GM18867 (cell line): ENCODE results near the gene COL15A1.
"Not testable (repeated sequence)": the region's sequence is repeated elsewhere in the genome, so short reads cannot be mapped to it uniquely, and the experiment has no call there.

Experiments
- ATAC-seq: cut with Tn5 transposase; IDR thresholded peaks from one replicate; pipeline ENCODE4 v1.9.1; 2021; ENCODE audit warnings: mild to moderate bottlenecking, moderate library complexity; ENCODE audit not compliant: unreplicated experiment

Gene COL15A1

GRCh38 chr9:98943682-98944056, at the start of gene COL15A1:
Gene COL15A1, plus strand, starts transcription at chr9:98943907. Its CDS starts 155 bp downstream, at chr9:98944062.
- no peak for ATAC-seq

- no peak for ATAC-seq
Measured at GRCh38 chr9:98894171-98894570, 49.5 kb upstream of the COL15A1 start.

- no peak for ATAC-seq
Measured at GRCh38 chr9:98894761-98895160, 48.9 kb upstream of the COL15A1 start.

GRCh38 chr9:98896632-98897031, 47.1 kb upstream of the COL15A1 start:
- no peak for ATAC-seq

- no peak for ATAC-seq
Measured at GRCh38 chr9:98897745-98898144, 46.0 kb upstream of the COL15A1 start.

- no peak for ATAC-seq
Measured at GRCh38 chr9:98899408-98900056, 44.2 kb upstream of the COL15A1 start.

GRCh38 chr9:98900244-98900643, 43.5 kb upstream of the COL15A1 start:
- ATAC-seq, result no peak

GRCh38 chr9:98900725-98901124, 43.0 kb upstream of the COL15A1 start:
- no peak for ATAC-seq

GRCh38 chr9:98901843-98902242, 41.9 kb upstream of the COL15A1 start:
- ATAC-seq, result not testable (repeated sequence)

- no peak for ATAC-seq
Measured at GRCh38 chr9:98902516-98902915, 41.2 kb upstream of the COL15A1 start.

- ATAC-seq, result no peak
Measured at GRCh38 chr9:98902925-98903324, 40.8 kb upstream of the COL15A1 start.

- ATAC-seq, result no peak
Measured at GRCh38 chr9:98903961-98904411, 39.7 kb upstream of the COL15A1 start.

GRCh38 chr9:98905015-98905414, 38.7 kb upstream of the COL15A1 start:
- no peak for ATAC-seq

- no peak for ATAC-seq
Measured at GRCh38 chr9:98906273-98907040, 37.2 kb upstream of the COL15A1 start.

- no peak for ATAC-seq
Measured at GRCh38 chr9:98907055-98907454, 36.7 kb upstream of the COL15A1 start.

GRCh38 chr9:98908897-98909634, 34.6 kb upstream of the COL15A1 start:
- ATAC-seq, result no peak

- no peak for ATAC-seq
Measured at GRCh38 chr9:98909935-98910334, 33.8 kb upstream of the COL15A1 start.

GRCh38 chr9:98911042-98911441, 32.7 kb upstream of the COL15A1 start:
- ATAC-seq, result no peak

- ATAC-seq, result not testable (repeated sequence)
Measured at GRCh38 chr9:98911738-98912137, 32.0 kb upstream of the COL15A1 start.

- no peak for ATAC-seq
Measured at GRCh38 chr9:98912450-98912849, 31.3 kb upstream of the COL15A1 start.

GRCh38 chr9:98913044-98913443, 30.7 kb upstream of the COL15A1 start:
- ATAC-seq, result no peak

- ATAC-seq, result no peak
Measured at GRCh38 chr9:98913705-98914104, 30.0 kb upstream of the COL15A1 start.
